GM18519 (cell line): Measurements from ENCODE around the gene METTL25B.
"Not testable (repeated sequence)": the region's sequence is repeated elsewhere in the genome, so short reads cannot be mapped to it uniquely, and the experiment has no call there.

ENCODE experiments used
- ATAC-seq: cut with Tn5 transposase; IDR thresholded peaks from one replicate; pipeline ENCODE4 v1.9.1; 2021; ENCODE audit warnings: mild to moderate bottlenecking, moderate library complexity; ENCODE audit not compliant: unreplicated experiment, low FRiP score

Gene METTL25B

GRCh38 chr1:156746728-156747631 lies 18.7 kb downstream of the METTL25B start:
- ATAC-seq = no peak

DNA sequence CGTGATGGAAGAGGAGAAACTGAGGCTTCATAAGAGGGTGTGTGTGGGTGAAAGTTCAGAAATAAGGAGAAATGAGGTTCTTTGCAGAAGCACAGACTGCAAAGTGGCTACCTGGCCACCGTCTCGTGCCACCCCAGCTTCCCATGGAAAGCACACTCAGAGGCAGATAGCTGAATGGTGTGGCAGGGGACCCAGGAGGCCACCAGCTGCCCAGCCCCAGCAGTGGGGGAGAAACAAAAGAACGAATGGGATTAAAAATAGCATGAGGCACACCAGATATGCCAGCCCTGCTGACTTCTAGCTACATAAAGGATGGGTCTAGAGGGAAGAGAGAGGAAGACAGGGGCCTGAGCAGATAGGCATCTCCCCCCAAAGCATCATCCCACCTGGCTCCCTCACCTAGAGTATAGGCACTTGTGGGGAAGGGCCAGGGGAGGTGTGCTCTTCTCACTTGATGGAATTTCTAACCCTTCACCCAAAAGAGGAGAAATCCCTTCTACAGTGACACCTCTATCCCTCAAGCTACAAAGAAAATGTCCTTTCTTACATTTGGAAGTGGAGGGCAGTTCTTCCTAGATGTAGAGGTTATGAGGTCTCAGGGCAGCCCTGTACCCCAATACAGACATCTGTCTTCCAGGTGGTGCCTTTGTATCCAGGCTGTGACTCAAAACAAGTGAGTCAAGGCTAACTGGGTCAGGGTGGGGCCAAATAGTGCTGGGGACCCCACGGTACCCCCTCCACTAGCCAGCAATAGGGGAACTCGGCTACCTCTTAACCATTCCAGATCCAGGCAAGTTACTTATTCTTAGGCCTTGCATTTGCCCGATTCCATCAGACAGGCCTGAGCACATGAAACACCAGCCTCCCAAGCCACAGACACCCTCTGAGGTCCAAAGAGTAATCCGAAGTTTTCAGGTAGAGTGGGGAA lies 19.7 kb downstream of the METTL25B start:
- ATAC-seq = no peak

DNA sequence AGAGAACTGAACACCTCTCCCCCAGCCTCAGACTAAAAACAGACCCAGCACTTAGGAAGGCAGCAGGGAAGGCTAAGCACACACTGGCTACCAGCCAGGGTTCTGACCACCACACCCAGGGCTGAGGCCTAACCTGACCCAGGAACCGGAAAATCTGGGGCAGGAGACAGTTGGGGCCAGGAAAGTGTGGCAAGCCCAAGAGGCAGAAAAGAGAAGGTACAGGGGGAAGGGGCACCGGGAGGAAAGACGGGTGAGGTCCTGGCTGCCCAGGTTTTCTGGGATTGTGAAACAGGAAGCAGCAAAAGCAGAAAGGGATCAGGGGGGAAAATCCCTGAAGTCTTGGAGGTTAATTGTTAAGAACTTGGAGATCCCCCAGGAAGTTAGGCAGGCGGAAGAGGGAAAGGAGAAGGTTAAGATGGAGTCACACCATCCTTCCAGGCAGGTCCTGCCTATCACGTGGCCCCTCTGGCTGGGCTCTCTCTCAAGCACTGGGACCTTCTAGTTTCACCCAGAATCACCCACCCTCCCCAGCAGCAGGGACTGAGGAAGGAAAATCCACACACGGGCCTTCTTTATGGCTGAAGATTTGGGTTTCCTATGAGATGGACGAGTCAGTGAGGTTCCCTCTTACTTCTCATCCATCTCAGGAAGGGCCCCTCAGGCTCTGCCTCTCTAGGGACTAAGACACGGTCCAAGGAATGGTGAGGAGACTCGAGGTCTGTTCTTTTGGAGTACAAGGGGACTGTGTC lies 20.6 kb downstream of the METTL25B start:
- no peak for ATAC-seq

DNA sequence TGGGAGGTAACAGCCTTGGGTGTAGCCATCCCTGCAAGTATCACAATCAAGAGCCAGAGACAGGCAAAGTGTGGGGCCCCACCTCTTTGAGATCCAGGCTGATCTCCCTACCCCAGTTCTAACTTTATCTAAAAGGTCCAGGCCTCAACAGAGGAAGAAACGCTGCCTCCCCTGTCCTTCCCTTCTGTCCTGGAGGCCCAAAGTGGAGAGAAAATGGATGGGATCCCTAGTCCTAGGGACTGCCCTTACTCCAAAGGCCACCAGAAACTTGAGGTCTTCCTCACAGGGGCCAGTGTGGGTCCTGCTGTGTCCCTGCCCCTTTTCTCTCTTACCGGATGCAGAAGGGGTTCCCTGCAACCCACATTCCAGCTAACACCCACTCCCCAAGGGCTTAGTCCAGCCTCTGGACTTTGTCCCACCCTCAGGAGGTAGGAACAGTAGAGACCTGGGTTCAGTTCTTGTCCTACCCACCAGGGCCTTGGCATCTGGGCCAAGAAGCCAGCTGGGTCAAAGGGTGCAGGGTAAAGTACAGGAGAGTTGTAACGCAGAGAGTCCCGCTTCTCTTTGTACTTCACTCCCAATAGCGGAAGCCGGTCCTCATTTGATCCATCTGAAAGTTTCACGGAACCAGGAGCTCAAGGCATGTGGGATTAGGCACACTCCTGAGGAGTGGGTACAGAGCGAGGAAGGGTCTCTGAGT lies 21.3 kb downstream of the METTL25B start:
- ATAC-seq = no peak

GRCh38 chr1:156750191-156750672 lies 22.0 kb downstream of the METTL25B start:
- no peak for ATAC-seq

- no peak for ATAC-seq
These were observed 22.6 kb downstream of the METTL25B start for GRCh38 chr1:156750711-156751450.

DNA sequence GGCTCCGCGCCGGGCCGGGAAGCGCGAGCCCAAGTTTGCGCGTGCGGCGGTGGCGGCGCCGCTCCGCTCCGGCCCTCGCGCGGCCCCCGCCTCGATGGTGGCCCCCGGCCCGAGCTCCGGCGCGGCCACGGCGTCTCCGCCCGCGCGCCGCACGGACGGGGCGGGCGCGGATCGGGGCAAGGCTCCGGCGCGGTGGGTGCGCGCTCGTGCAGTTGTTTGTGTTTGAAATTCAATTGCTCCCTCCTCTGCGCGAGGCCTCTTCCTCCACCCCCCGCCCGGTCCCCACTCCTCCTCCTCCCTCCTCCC lies 23.1 kb downstream of the METTL25B start, which contains the start of gene HDGF:
TSS of gene HDGF (minus strand) at position 225 of the 306 bp plus-strand sequence. CDS start 246 bp downstream, outside the sequence.
- ATAC-seq = no peak

DNA sequence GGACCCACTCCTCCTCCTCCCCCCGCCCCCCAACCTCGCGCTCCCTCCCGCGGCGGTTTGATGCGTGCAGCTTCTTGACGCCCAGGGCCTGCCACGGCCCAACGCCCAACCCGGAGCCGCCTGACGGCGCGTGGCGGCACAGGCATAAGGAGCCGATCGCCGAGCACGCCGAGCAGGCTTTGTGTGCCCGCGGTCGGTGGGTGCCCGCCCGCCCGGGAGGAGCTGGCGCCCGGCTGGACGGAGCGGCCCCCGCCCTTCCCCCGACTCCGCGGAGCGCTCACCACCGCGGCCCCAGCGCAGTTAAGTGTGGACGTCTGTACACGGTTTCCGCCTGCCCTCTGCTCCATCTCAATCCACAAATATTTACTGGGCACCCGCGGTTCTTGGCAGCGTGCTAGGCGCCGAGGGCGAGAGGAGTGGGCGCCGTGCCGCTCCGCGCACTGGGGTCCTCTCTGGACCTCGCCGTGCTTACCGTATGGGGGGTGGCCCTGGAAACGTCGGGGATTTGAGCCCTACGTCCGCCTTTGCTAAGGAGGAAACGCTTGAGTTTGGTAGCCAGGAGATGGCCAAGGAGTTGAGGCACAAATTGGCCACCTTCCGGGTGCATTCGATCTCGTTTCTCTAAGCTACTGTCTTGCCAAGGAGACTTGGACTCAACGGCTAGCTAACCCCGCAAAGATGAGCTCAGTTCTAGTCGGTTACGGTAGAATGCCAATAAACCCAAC lies 23.6 kb downstream of the METTL25B start:
- peak; percentile 56 for ATAC-seq

- no peak for ATAC-seq
These were observed 24.7 kb downstream of the METTL25B start for GRCh38 chr1:156752843-156753482.

- ATAC-seq = no peak
These were observed 25.9 kb downstream of the METTL25B start for GRCh38 chr1:156754219-156754618.

DNA sequence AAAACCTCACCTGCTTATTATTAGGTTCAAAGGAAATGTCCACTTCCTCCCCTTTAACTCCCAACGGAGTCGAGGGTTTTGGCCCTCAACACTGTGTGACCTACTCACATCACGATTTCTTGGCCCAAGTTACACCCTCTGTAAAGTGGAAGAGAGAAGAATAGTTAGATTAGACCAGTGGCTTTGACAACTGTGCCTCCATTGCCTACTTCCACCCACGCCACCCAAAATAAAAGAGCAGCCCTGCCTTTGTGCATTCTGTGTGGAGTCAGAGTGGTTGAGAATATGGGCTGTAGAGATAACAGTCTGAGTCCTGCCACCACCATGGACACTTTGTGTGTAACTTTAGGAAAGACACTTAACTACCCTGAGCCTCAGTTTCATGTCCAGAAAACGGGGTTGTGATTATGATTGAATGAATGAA lies 27.3 kb downstream of the METTL25B start:
- ATAC-seq = no peak

- ATAC-seq = no peak
These were observed 28.1 kb downstream of the METTL25B start for GRCh38 chr1:156756355-156756754.

DNA sequence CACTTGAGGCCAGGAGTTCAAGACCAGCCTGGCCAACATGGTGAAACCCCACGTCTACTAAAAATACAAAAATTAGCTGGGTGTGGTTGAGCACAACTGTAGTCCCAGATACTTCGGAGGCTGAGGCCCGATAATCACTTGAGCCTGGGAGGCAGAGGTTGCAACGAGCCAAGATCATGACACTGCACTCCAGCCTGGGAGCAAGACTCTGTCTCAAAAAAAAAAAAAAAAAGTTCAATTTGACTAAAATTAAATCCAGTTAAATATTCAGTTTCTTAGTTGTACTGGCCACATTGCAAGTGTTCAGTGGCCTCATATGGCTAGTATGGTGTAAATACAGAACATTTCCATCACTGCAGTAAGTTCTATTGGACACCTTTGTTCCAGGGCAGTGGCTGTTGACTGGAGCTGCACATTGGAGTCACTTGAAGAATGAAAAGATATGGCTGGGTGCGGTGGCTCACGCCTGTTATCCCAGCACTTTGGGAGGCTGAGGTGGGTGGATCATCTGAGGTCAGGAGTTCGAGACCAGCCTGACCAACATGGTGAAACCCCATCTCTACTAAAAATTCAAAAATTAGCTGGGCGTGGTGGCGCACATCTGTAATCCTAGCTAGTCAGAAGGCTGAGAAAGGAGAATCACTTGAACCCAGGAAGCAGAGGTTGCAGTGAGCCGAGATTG lies 29.4 kb downstream of the METTL25B start:
- not testable (repeated sequence) for ATAC-seq

- no peak for ATAC-seq
These were observed 32.0 kb downstream of the METTL25B start for GRCh38 chr1:156760092-156760795.

GRCh38 chr1:156760796-156761104 lies 32.5 kb downstream of the METTL25B start:
- no peak for ATAC-seq

- not testable (repeated sequence) for ATAC-seq
These were observed 36.9 kb downstream of the METTL25B start for GRCh38 chr1:156765136-156765535.

- no peak for ATAC-seq
These were observed 37.4 kb downstream of the METTL25B start for GRCh38 chr1:156765666-156766065.
